Measurements from ENCODE around the gene DNAAF8. TPM values are rescaled to one million over a fixed set of nuclear protein-coding genes. Genes with fewer than 3 reads are reported as not detected.
A peak's percentile ranks its signal among the peaks of the same experiment; 100 is the strongest.
"Not testable (repeated sequence)": the region's sequence is repeated elsewhere in the genome, so short reads cannot be mapped to it uniquely, and the experiment has no call there.

DNAAF8 gene
- polyA plus RNA-seq, 4 donors, result 2.0 to 3.5 (median 2.4) TPM

DNA sequence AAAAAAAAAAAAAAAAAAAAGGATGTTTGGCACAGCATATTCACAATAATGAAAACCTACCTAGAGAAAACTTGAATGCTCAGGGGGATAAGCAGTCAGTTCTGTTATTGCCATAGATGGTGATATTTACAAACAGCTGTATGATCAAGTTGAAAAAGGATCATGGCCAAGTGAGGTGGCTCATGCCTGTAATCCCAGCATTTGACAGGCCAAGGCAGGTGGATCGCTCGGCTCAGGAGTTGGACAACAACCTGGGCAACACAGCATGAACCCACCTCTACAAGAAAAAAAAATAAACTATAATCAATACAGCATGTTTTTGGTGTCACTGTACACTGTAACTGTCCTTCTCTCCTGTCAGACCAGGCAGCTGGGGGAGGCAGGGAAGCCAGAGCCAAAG, 19.3 kb upstream of the DNAAF8 start:
- DNase-seq (ENCODE audit: low read depth in 4 of 4, low spot score in 2 of 4), result no peak

DNA sequence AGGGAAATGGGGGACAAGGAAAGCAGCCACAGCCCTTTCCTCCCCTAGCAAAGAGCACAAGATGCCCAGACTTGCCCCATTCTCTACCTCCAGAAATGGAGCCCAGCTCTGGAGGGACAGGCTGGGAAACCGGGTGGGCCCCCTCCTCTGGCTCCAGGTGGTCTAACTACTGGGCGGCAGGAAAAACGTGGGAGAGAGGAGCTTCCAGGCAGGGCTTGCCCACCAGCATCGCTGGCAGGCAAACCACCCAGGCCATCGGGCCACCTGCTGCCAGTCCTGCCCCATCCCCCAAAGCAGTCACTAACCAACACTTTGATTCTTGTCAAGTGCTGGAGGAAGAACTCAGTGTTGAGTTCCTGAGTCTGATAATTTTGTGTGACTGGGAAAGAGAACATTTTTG, 15.9 kb upstream of the DNAAF8 start:
- DNase-seq (ENCODE audit: low read depth in 4 of 4, low spot score in 2 of 4), result no peak

DNA sequence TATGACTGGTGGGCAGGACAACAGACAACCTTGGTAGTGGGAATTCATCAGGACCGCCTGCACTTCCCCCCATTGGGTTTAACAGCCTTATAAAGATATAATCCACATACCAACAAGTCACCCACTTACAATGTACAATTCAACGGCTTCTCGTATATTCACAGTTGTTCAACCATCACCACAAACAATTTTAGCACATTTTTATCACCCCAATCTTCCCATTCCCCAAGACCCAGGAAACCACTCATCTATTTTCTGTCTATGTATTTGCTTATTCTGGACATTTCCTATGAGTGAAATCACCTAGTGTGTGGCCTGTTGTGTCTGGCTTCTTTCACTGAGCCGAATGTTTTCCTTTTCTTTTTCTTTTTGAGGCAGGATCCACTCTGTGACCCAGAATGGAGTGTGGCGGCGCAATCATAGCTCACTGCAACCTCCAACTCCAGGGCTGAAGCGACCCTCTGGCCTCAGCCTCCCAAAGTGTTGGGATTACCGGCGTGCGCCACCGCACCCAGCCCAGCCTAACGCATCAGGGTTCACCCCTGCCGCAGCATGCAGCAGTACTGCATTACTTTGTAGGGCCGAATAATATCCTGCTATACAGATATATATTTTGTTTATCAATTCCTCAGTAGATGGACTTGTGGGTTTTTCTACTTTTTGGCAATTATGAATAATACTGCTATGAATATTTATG, 11.1 kb upstream of the DNAAF8 start:
- DNase-seq (ENCODE audit: low read depth in 4 of 4, low spot score in 2 of 4), result no peak

DNA sequence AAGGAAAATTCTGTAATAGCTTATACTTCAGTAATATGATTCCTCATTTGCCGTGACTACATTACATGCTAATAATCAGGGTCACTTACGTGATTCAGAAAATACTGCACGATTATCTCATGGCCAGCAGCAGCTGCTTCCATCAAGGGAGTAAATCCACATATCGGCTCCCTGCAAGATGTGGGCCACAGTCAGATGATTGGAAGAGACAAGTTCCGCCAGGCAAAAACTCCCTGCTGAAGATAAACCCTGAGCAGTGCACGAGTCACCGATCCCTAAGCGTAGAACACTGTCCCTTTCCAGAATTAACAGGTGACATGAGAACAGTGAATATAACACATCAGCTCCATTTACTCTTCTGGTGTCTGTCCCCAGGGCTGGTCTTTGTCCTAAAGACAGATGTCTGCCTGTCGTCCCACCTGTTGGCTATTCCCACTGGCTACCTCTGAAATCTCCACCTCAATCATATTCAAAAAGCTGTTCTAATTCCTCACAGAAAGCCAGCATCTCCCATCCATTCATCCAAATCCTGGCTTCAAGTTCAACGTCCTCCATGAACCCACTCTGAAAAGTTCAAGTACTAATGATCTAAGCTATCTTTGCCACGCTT, 9.6 kb upstream of the DNAAF8 start:
- no peak for DNase-seq (ENCODE audit: low read depth in 4 of 4, low spot score in 2 of 4)

DNA sequence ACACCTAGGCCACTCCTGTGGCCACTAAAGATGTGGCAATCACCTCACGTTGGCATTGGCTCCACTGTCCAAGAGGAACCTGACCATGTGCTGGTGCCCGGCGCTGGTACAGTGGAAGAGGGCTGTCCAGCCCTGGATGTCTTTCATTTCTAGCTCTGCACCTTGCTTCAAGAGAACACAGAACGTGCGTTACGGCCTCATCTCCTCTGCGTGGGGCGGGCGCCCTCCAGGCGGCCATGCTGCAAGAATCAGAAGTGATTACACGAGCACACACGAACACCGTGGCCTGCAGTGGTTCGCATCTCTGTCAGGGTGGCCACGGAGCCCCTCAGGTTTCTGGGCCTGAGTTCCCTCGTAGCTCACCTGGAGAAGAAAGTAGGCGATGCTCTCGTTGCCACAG, 7.7 kb upstream of the DNAAF8 start:
- no peak for DNase-seq (ENCODE audit: low read depth in 4 of 4, low spot score in 2 of 4)

DNA sequence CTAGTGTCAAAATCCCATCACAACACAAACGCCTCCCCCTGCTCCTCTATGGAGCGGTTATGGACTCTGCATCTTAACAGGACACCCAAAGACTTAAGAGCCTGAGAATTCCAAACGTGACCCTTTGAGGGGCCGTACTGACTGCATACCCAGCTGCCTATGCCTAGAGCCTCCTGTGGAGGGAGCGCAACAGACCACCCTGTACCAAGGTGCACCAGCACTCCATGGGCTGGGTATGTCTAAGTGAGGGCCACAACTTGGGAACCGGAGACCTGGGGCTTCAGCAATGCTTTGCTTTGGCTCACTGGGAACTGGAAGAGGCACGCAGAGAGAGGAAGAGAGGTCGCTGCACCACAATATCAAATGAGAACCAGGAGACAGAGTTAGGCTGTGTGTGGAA, 5.7 kb upstream of the DNAAF8 start:
- no peak for DNase-seq (ENCODE audit: low read depth in 4 of 4, low spot score in 2 of 4)

DNA sequence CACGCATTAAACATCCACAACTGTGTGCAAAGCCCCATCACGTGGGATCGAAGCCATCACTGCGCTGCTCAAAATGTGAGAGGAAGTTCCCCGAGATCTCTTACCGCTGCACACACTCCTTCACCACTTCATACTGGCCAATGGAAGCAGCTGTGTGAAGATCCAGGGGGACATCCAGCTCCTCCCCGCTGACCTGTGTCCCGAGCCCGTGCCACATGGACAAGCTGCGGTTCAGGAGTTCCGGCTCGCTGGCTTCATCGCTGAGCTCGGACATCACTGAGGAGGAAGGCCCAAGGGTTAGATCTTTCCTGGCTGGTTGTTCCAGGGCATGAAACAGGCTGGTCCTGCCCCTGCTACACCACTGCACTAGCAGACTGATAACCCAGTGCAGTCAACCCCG, 4.5 kb upstream of the DNAAF8 start:
- DNase-seq (ENCODE audit: low read depth in 4 of 4, low spot score in 2 of 4), result no peak

DNA sequence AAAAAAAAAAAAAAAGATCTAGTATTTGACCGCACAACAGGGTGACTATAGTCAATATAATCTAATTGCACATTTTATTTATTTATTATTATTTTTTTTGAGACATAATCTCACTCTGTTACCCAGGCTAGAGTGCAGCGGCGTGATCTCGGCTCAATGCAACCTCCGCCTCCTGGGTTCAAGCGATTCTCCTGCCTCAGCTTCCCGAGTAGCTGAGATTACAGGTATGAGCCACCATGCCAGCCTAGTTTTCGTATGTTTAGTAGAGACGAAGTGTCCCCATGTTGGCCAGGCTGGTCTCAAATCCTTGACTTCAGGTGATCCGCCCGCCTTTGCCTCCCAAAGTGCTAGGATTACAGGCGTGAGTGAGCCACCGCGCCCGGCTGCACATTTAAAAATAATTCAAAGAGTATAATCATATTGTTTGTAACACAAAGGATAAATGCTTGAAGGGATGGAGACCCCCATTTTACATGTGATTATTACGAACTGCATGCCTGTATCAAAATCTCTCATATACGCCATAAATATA, 1.1 kb upstream of the DNAAF8 start:
- no peak for DNase-seq (ENCODE audit: low read depth in 4 of 4, low spot score in 2 of 4)

DNA sequence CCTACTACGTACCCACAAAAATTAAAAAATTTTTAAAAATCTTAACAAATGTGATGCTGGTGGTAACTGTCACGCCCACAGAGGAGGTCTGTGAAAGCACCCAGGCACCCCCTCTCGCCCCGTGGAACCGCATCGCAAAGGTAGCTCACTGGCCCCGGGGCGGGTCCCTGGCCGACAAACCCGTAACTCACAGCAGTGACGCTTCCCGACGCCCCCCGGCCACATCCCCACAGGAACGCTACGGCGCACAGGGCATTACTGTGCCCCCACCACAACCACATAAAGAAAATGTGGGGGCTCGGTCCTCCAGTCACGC, 632 bp upstream of the DNAAF8 start:
- DNase-seq (ENCODE audit: low read depth in 4 of 4, low spot score in 2 of 4), result no peak

DNA sequence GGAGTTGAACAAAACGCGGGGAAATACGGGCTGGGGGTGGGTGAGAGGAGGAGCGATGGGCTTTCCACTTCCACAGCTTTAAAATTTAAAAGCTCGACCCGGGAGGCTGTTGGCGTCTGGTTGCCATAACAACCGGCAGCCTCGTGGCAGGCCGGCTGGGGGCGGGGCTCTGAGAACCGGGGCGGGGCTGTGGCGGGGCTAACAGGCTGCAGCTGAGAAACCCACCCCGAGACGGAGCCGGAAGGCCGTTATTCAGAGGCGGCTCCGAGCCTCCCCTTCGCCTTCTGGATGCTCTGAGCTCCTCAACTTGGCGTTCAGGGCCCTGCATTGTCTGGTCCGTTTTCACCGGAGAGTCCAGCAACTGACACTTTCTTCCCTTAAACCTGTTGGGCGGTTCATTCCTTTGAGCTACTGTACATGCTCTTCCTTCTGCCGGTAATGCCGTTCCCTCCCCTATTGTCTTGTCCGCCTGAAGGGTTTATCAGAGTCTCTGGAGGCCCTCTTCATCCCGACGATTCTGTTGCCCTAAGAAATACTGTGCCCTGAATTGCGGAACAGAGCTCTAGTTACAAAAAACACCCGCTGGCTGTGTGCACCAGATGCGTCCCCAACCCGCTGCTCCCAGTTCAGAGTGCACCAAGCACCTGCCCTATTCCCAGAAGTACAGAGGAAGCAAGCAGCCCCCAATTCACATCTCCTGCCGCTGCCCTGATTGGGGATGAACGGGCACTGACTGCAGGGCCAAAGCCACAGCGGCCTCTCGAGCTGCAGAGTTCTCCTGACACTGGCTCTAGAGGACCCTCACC, 596 bp downstream of the DNAAF8 start:
- peak in 3 of 4 donors; percentile 69 to 74 (median 71) for DNase-seq (ENCODE audit: low read depth in 4 of 4, low spot score in 2 of 4)

DNA sequence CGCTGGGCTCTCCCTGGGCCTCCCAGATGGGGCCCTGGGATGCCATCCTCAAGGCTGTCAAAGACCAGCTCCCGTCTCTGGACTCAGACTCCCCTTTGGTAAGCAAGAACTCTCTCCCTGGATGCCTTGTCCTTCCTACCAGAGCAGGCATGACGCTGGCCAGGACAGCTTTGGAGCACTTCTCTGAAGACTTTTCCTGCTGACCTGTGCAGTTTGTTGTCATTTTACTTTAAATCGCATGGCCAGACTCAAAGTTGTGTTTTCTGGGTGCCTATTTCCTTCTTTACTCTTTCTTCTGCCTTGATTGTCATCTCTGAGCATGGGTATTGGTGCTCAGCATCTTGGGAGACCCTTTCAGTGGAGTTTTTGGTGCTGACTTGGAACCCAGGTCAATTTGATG, 2.2 kb downstream of the DNAAF8 start:
- DNase-seq (ENCODE audit: low read depth in 4 of 4, low spot score in 2 of 4), result no peak

DNA sequence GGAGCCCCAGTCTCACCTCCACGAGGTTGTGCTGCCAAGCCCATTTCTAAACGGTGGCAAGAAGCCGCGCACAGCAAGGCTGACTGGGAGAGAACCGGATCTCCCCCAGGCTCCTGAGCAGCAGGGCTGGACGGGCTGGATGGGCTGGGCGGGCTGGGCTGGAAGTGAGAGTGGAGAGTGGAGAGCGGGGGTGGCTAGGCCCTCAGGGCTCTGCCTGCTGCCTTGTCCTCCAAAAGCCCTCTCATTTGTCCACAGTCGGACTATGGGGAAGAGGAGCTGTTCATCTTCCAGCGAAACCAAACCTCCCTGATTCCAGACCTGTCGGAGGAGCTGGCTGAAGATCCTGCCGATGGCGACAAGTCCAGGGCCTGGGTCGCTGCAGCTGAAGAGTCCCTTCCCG, 3.2 kb downstream of the DNAAF8 start:
- no peak for DNase-seq (ENCODE audit: low read depth in 4 of 4, low spot score in 2 of 4)

DNA sequence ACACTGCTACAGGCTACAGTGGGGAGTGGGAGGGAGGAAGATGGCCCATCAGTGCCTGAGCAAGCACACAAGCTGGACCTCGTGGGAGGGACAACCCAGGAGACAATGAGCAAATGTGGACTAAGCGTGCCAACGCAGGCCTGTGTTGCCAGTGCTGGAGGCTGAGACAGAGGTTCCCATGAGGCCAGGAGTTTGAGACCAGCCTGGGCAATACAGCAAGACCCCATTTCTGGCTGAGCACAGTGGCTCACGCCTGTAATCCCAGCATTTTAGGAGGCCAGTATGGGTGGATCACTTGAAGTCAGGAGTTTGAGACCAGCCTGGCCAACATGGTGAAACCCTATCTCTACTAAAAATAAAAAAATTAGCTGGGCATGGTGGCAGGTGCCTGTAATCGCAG, 4.0 kb downstream of the DNAAF8 start:
- not testable (repeated sequence) for DNase-seq (ENCODE audit: low read depth in 4 of 4, low spot score in 2 of 4)

DNA sequence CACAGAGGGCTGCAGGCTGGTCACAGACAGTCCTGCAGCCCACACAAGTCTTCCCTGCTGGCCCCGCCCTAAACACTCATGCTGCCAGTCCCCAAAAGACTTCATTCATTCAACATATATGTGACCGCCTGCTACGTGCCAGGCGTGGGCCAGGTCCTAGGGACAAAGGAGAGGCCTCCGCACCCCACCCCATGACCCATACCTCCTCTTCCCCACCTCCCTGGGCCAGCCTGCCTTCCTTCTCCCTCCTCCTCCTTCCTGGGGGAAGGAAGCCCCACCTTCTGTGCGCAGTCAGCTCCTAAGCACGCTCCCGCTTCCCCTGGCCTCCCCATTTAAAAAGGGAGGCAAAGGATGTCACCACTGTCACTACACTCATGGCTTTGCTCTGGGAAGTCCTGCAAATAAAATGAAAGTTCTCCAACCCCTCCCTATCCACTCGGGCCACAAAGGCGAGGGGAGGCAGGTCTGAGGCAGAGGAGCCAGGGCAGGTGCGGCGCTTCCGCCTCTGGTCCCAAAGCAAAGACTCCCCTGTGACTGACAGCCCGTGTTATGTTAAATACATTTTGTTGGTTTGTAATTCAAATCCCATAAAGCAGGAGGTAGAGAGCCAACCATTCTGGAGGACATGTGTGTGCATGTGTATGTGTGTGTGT, 9.0 kb downstream of the DNAAF8 start:
- DNase-seq (ENCODE audit: low read depth in 4 of 4, low spot score in 2 of 4), result no peak

DNA sequence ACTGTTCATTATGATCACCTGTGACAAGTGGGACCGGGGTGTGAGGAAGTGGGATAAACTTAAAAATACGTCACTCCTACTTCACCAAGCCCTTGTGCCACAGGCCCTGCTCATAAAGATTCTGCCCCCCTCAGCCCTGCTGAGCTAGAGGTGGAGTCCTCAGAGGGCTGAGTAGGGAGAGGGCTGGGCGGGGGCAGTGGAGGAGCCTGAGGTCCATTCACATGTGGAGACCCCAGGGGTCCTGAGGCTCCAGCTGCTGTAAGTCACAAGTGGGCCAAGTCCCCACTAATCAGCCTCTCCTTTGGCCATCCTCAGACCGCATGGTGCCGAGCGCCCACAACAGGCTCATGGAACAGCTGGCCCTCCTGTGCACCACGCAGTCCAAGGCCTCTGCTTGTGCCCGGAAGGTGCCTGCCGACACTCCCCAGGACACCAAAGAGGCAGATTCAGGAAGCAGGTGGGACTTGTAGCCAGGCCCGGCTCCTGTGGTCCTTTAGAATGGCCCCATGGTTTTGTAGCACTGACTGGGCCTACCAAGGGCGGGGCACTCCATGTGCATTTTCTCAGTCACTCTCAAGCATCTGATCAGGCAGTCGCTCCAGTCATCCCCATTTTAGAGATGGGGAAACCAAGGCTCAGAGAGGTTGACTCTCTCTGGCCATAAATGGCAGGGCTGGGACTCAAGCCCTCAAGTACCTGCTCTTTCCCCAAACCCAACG, 10.4 kb downstream of the DNAAF8 start:
- DNase-seq (ENCODE audit: low read depth in 4 of 4, low spot score in 2 of 4), result no peak

DNA sequence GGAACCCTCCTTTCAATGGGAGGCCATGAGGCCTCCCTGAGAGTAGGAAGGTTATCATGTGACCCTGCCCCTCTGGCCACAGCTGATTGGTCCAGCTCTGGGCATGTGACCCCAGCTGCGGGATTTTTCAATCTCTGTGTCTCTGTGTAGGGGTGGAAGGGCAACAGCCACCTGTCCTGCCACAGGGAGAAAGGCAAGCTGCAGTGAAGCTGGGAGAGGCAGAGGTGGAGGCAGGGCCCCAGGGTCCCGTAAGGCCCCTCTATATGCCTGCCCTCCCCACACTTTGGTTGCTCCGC, 10.9 kb downstream of the DNAAF8 start:
- no peak for DNase-seq (ENCODE audit: low read depth in 4 of 4, low spot score in 2 of 4)

DNA sequence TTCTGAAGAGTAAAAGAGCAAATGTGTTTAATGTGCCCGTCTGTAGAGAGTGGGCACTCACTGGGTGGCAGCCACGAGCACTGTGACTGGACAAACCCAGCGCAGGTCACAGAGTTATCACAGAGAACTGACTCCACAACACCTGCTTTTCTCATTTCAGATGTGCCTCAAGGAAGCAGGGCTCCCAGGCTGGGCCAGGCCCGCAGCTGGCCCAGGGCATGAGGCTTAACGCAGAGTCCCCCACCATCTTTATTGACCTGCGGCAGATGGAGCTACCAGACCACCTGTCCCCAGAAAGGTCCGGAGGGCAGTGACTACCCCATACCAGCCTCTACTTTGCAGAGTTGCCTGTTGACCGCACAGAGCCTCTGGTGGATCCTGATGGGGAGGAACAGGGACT, 11.9 kb downstream of the DNAAF8 start:
- no peak for DNase-seq (ENCODE audit: low read depth in 4 of 4, low spot score in 2 of 4)

DNA sequence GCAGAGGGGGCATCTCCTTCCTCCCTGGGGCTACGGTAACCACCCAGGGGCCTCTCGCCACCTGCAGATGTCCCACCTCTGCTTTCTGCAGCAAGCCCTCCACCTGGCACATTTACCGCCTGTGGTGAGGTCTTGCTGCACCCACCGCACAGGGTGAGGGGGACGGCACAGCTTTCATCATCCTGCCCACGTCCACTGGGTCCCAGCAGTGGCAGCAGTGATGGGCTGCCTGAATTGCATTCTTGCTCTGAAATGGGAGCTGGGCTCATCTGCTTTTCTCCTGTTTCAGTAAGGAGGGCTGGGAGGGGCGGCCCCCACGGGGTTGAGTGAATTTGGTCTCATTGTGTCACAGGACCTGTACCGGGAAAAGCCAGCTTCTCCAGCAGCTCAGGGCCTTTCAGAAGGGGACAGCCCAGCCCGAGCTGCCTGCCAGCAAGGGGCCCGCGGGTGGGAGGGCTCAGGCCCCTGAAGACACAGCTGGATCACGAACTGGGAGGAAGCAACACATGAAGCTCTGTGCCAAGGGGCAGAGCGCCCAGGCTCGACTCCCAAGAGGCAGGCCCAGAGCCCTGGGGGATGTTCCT, 12.7 kb downstream of the DNAAF8 start:
- no peak for DNase-seq (ENCODE audit: low read depth in 4 of 4, low spot score in 2 of 4)

DNA sequence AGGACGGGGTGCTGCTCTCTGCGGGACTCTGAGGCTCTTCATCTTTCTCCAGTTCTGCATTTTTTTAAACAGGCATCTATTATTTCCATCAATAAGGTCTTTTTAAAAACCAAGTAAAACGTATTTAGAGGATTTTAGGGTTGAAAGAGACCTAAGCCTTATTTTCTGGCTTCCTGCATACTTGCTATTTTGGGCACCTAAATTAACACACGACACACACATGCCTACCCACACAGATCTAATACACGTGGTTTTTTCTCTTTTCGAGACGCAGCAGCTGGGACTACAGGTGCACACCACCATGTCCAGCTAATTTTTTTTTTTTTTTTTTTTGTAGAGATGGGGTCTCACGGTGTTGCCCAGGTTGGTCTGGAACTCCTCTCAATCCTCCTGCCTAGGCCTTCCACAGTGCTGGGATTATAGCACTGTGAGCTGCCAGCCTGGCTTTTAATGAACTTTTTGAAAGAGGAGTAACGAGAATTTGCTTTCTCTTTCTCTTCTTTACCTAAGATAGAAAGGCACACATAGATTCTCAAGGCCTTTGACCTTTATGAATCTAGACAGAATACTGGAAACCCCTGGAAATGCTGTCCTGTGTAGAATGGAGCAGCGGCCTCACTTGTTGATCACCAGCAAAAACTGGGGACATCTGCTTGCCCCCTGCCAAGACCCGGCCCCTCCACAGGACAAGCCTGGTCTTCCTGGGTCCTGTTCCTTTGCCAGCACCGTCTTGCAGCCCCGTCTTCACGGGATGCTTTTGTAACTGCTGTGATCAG, 13.8 kb downstream of the DNAAF8 start:
- no peak for DNase-seq (ENCODE audit: low read depth in 4 of 4, low spot score in 2 of 4)

All from left renal cortex interstitium (tissue), 4 donors.